ENCODE measurements around the gene VARS2. TPM values are rescaled to one million over a fixed set of nuclear protein-coding genes. Genes with fewer than 3 reads are reported as not detected.

VARS2 gene
- total and polyA plus RNA-seq, 2 donors (not counting 1 experiment from before 2014, with no cell fraction given) = 27.1 to 41.6 TPM

DNA sequence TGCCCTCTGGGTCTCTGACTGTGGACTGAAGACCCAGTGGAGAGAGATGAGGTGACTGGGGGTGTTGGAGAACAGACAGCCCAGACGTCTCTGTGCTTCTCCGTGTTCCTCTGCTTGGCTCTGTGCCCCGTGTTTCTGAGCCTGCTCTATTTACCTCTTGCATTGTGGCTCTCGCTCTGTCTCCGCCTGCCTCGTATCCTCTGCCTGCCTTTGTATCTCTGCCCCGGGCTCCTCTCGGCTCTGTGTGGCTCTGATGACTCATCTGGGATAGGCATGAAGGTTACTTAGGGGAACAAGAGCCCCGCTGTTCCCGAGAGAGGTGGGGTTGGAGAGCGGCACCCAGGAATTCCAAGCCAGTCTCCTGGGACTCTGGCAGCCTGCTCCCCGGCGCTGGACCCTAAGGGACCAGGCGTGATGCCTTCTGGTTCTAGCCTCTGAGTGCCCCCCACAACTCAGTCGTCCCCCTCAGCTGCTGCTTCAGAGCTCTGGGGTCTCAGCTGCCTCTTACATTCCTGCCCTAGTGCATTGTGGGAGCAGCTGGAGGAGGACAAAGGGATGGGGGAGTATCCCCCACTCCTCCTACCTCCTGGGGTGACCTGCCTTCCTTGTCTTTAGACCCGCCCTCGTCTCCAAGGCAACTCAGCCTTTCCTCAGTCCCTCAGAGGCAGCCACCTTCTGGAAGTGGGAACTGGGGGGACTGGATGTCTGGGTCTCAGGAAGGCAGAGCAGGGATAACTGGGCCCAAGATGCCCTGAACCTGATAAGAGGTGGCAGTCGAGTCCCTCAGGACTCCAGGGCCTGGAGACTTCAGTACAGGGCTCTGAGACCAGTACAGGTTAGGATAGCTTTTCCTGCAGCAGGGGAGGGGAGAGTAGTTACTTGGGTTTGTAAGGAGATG is 27.8 kb upstream of the VARS2 start:
- WGBS (ENCODE audit: insufficient coverage) = 77% methylated on average over 14 of the region's 18 CpGs
- Histone ChIP-seq H3K4me1 (ENCODE audit: control insufficient read depth in 2 of 2, insufficient read depth in 2 of 2, low read length in 2 of 2) (peaks cover 45 to 46% of the 10 kb centered on the region in 2 donors), H3K4me2 (replicated peaks; ENCODE audit: low read depth, low read length, poor library complexity, severe bottlenecking) (peak overlapping the region; percentile 77), H3K27ac (ENCODE audit: low read length in 2 of 2) (peak overlapping the region in 1 of 2 donors; percentile 81), H4K20me1 (ENCODE audit: control insufficient read depth, insufficient read depth, low read length, poor library complexity, severe bottlenecking) (peaks cover 44% of the 10 kb centered on the region), H3K9me3 (ENCODE audit: control extremely low read depth in 1 of 3, control insufficient read depth in 2 of 3, insufficient read depth in 1 of 3, low read length in 2 of 3) (no peaks in the 10 kb centered on the region), H2AFZ (ENCODE audit: insufficient read depth, low read depth, low read length, poor library complexity, severe bottlenecking) (no peak overlapping the region), H3K36me3 (replicated peaks in 1 of 2; ENCODE audit: control extremely low read depth in 1 of 2, control insufficient read depth in 1 of 2, extremely low read depth in 1 of 2, insufficient read depth in 2 of 2, low read length in 1 of 2) (peaks cover 0 to 22% of the 10 kb centered on the region in 2 experiments), H3K79me2 (ENCODE audit: control insufficient read depth, insufficient read depth, low read length) (peaks cover 63% of the 10 kb centered on the region), H3K4me3 (ENCODE audit: control extremely low read depth in 1 of 5, extremely low read depth in 1 of 5, insufficient read depth in 1 of 5, low read depth in 2 of 5, low read length in 4 of 5) (peak overlapping the region in 2 of 5 experiments; percentile 60 to 61), H3K27me3 (replicated peaks in 1 of 4; ENCODE audit: control extremely low read depth in 1 of 4, control insufficient read depth in 3 of 4, insufficient read depth in 4 of 4, low read length in 3 of 4) (no peaks in the 10 kb centered on the region), H3K9ac (ENCODE audit: low read length) (peak overlapping the region; percentile 61)
- no peaks in the 10 kb centered on the region for H3K9me3 Mint-ChIP-seq (ENCODE audit: insufficient read depth)
- no peaks in the 10 kb centered on the region for H3K27me3 Mint-ChIP-seq
- DNase-seq (no peak), ATAC-seq (ENCODE audit: low read depth) (no peak)
- peak overlapping the region; percentile 83 for H3K4me3 Mint-ChIP-seq
- CTCF ChIA-PET = interaction anchor here (2.2 to 5.1 kb wide), 2 partner anchors 9 to 27 kb away, joined by 7 to 26 read pairs; partner anchors contain the start of gene VARS2
- TF ChIP-seq, protein P1, sequence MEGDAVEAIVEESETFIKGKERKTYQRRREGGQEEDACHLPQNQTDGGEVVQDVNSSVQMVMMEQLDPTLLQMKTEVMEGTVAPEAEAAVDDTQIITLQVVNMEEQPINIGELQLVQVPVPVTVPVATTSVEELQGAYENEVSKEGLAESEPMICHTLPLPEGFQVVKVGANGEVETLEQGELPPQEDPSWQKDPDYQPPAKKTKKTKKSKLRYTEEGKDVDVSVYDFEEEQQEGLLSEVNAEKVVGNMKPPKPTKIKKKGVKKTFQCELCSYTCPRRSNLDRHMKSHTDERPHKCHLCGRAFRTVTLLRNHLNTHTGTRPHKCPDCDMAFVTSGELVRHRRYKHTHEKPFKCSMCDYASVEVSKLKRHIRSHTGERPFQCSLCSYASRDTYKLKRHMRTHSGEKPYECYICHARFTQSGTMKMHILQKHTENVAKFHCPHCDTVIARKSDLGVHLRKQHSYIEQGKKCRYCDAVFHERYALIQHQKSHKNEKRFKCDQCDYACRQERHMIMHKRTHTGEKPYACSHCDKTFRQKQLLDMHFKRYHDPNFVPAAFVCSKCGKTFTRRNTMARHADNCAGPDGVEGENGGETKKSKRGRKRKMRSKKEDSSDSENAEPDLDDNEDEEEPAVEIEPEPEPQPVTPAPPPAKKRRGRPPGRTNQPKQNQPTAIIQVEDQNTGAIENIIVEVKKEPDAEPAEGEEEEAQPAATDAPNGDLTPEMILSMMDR (IDR thresholded peaks at IDR 0.05) = no peak
- no peak for TF ChIP-seq EZH2 (IDR thresholded peaks at IDR 0.05; ENCODE audit: borderline replicate concordance, insufficient read depth, low read depth, low read length, poor library complexity, severe bottlenecking)
- POLR2A ChIA-PET = interaction anchor here (0.6 kb wide), 1 partner anchor 77 kb away, joined by 4 read pairs; no protein-coding TSS in a partner anchor
- H3K27ac Mint-ChIP-seq = peak overlapping the region; percentile 86
- peaks cover 54% of the 10 kb centered on the region for H3K4me1 Mint-ChIP-seq
- intact Hi-C loops (cut with micrococcal nuclease) = loop anchor here (2.0 kb wide), 1 partner anchor 27 kb away; no protein-coding TSS in a partner anchor

DNA sequence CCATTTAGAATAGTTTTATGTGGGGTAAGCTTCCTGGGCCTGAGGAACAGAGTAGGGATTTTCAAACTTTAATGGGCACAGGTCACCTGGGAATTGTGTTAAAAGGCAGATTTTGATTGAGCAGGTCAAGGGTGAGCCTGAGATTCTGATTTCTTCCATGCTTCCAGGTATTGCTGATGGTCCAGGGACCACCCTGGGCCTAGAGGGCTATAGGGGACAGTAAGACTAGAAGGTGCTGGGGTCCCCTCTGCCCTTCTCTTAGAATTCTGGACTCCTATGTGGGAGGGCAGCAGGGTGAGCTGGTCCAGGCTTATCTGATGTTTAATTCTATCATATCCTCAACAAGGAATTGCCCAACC is 27.2 kb upstream of the VARS2 start:
- H3K4me3 Mint-ChIP-seq = peak overlapping the region; percentile 24
- no peaks in the 10 kb centered on the region for H3K9me3 Mint-ChIP-seq (ENCODE audit: insufficient read depth)
- Histone ChIP-seq H3K36me3 (replicated peaks in 1 of 2; ENCODE audit: control extremely low read depth in 1 of 2, control insufficient read depth in 1 of 2, extremely low read depth in 1 of 2, insufficient read depth in 2 of 2, low read length in 1 of 2) (peaks cover 0 to 27% of the 10 kb centered on the region in 2 experiments), H2AFZ (ENCODE audit: insufficient read depth, low read depth, low read length, poor library complexity, severe bottlenecking) (no peak overlapping the region), H3K9ac (ENCODE audit: low read length) (no peak overlapping the region), H3K4me2 (replicated peaks; ENCODE audit: low read depth, low read length, poor library complexity, severe bottlenecking) (peak overlapping the region; percentile 77), H3K27me3 (replicated peaks in 1 of 4; ENCODE audit: control extremely low read depth in 1 of 4, control insufficient read depth in 3 of 4, insufficient read depth in 4 of 4, low read length in 3 of 4) (no peaks in the 10 kb centered on the region), H3K4me1 (ENCODE audit: control insufficient read depth in 2 of 2, insufficient read depth in 2 of 2, low read length in 2 of 2) (peaks cover 45% of the 10 kb centered on the region in 2 donors), H3K4me3 (ENCODE audit: control extremely low read depth in 1 of 5, extremely low read depth in 1 of 5, insufficient read depth in 1 of 5, low read depth in 2 of 5, low read length in 4 of 5) (no peak overlapping the region), H3K27ac (ENCODE audit: low read length in 2 of 2) (no peak overlapping the region), H4K20me1 (ENCODE audit: control insufficient read depth, insufficient read depth, low read length, poor library complexity, severe bottlenecking) (peaks cover 51% of the 10 kb centered on the region), H3K9me3 (ENCODE audit: control extremely low read depth in 1 of 3, control insufficient read depth in 2 of 3, insufficient read depth in 1 of 3, low read length in 2 of 3) (no peaks in the 10 kb centered on the region), H3K79me2 (ENCODE audit: control insufficient read depth, insufficient read depth, low read length) (peaks cover 69% of the 10 kb centered on the region)
- H3K27ac Mint-ChIP-seq = no peak overlapping the region
- CTCF ChIA-PET = interaction anchor here (2.2 kb wide), 1 partner anchor 10 kb away, joined by 7 read pairs; no protein-coding TSS in a partner anchor
- DNase-seq (no peak), ATAC-seq (ENCODE audit: low read depth) (no peak)
- no peaks in the 10 kb centered on the region for H3K27me3 Mint-ChIP-seq
- intact Hi-C loops (cut with micrococcal nuclease) = no loop called here
- POLR2A ChIA-PET = interaction anchor here (0.6 kb wide), 1 partner anchor 77 kb away, joined by 4 read pairs; no protein-coding TSS in a partner anchor
- H3K4me1 Mint-ChIP-seq = peaks cover 48% of the 10 kb centered on the region
- TF ChIP-seq, protein P1 (IDR thresholded peaks at IDR 0.05) = no peak
- TF ChIP-seq EZH2 (IDR thresholded peaks at IDR 0.05; ENCODE audit: borderline replicate concordance, insufficient read depth, low read depth, low read length, poor library complexity, severe bottlenecking) = no peak

All from B cell (primary cell).